ENCODE results near the gene CD302. TPM values are rescaled to one million over a fixed set of nuclear protein-coding genes. Genes with fewer than 3 reads are reported as not detected.

The CD302 gene
- total and polyA plus RNA-seq, 2 of the 8 experiments (the other 6 are each of a cell fraction or from before 2014, with no cell fraction given) = 0.76 to 0.79 TPM

GRCh38 chr2:159832026-159832425 lies 34.0 kb upstream of the CD302 start:
- no peaks in the 10 kb centered on the region for H3K79me2 ChIP-seq (ENCODE audit: control insufficient read depth in 1 of 2, insufficient read depth in 2 of 2, low read length in 2 of 2)
- no peak overlapping the region for H3K18ac ChIP-seq (ENCODE audit: extremely low read depth, low read length)
- H3K27me3 ChIP-seq (replicated peaks in 1 of 4; ENCODE audit: control insufficient read depth in 3 of 4, extremely low read depth in 1 of 4, insufficient read depth in 3 of 4, low read length in 3 of 4) = peaks cover 14 to 69% (median 35%) of the 10 kb centered on the region in 4 experiments
- H2BK15ac ChIP-seq (ENCODE audit: low read length) = no peak overlapping the region
- no peak overlapping the region for H3K27ac ChIP-seq (ENCODE audit: low read depth, low read length)
- H3K23ac ChIP-seq (ENCODE audit: insufficient read length) = no peak overlapping the region
- H3K4me1 ChIP-seq (replicated peaks in 1 of 4; ENCODE audit: control insufficient read depth in 3 of 4, insufficient read depth in 4 of 4, low read length in 3 of 4) = no peaks in the 10 kb centered on the region
- H2BK5ac ChIP-seq (ENCODE audit: low read depth, low read length) = no peak overlapping the region
- no peak for DNase-seq (ENCODE audit: low read depth in 1 of 2, low spot score in 2 of 2)
- no peaks in the 10 kb centered on the region for H3K23me2 ChIP-seq (ENCODE audit: low read depth, low read length)
- ChIA-PET POLR2A (ENCODE audit: partially characterized antibody) (no interaction called here), CTCF (ENCODE audit: partially characterized antibody) (interaction anchor here (0.5 to 1.5 kb wide), 3 partner anchors 24 to 835 kb away, joined by 3 read pairs; no protein-coding TSS in a partner anchor)
- H2BK20ac ChIP-seq (ENCODE audit: low read length) = no peak overlapping the region
- no peak overlapping the region for H3K4me2 ChIP-seq (ENCODE audit: insufficient read depth in 1 of 2, low read depth in 2 of 2, low read length in 2 of 2)
- no peak overlapping the region for H2AFZ ChIP-seq (ENCODE audit: low read length)
- FAIRE-seq = peak; percentile 24
- TF ChIP-seq HDAC6 (IDR thresholded peaks at IDR 0.05; ENCODE audit: low read depth, low read length) = peak; percentile 39
- TF ChIP-seq CBX8 (IDR thresholded peaks at IDR 0.05; ENCODE audit: borderline replicate concordance, low read depth, low read length) = no peak
- no peak for TF ChIP-seq BCL11A (IDR thresholded peaks at IDR 0.05; ENCODE audit: low read depth in 2 of 2, low read length in 2 of 2)
- TF ChIP-seq KDM5A (IDR thresholded peaks at IDR 0.05; ENCODE audit: low read length) = no peak
- TF ChIP-seq ZNF274 (IDR thresholded peaks at IDR 0.05; ENCODE audit: borderline replicate concordance, extremely low read depth, low read length) = peak; percentile 46
- TF ChIP-seq TCF12 (IDR thresholded peaks at IDR 0.05; ENCODE audit: low read depth, low read length) = peak; percentile 83
- peak; percentile 99 for TF ChIP-seq POLR2AphosphoS5 (IDR thresholded peaks at IDR 0.05; ENCODE audit: low read depth, low read length)
- no peak for TF ChIP-seq EGR1 (IDR thresholded peaks at IDR 0.05; ENCODE audit: borderline replicate concordance, low read depth, low read length)
- no peak for TF ChIP-seq TAF1 (IDR thresholded peaks at IDR 0.05; ENCODE audit: low read depth, low read length)
- no peak for TF ChIP-seq POU5F1 (IDR thresholded peaks at IDR 0.05; ENCODE audit: low read depth, low read length)
- no peak for TF ChIP-seq SIX5 (IDR thresholded peaks at IDR 0.05; ENCODE audit: low read depth, low read length)
- no peak overlapping the region for H3K14ac ChIP-seq (ENCODE audit: insufficient read length)
- no peaks in the 10 kb centered on the region for H3K9me3 ChIP-seq (ENCODE audit: insufficient read depth in 2 of 2, low read depth in 1 of 2, low read length in 1 of 2)
- H4K20me1 ChIP-seq (replicated peaks in 1 of 2; ENCODE audit: control insufficient read depth in 1 of 2, insufficient read depth in 2 of 2, low read length in 2 of 2) = no peaks in the 10 kb centered on the region
- H2BK12ac ChIP-seq (ENCODE audit: low read depth, low read length) = no peak overlapping the region
- H3K36me3 ChIP-seq (ENCODE audit: control insufficient read depth in 2 of 4, insufficient read depth in 4 of 4, low read length in 3 of 4) = no peaks in the 10 kb centered on the region
- H2AK5ac ChIP-seq (ENCODE audit: low read depth, low read length) = no peak overlapping the region
- H4K91ac ChIP-seq (replicated peaks; ENCODE audit: insufficient read length, low read length) = no peak overlapping the region
- H3K4me3 ChIP-seq (ENCODE audit: extremely low read depth in 1 of 4, insufficient read depth in 2 of 4, low read depth in 3 of 4, low read length in 4 of 4) = no peak overlapping the region
- no peak overlapping the region for H4K5ac ChIP-seq (ENCODE audit: insufficient read length, low read depth, low read length)
- no peaks in the 10 kb centered on the region for H3K79me1 ChIP-seq (ENCODE audit: low read depth, low read length)
- no peak overlapping the region for H4K8ac ChIP-seq (ENCODE audit: extremely low read depth, insufficient read depth, low read length)
- H3K56ac ChIP-seq (replicated peaks; ENCODE audit: insufficient read length, low read depth, low read length) = no peak overlapping the region
- no peak overlapping the region for H3K9ac ChIP-seq (replicated peaks in 1 of 4; ENCODE audit: extremely low read depth in 1 of 4, low read depth in 3 of 4, low read length in 3 of 4)
- H3K4ac ChIP-seq (replicated peaks; ENCODE audit: insufficient read length, low read depth, low read length) = no peak overlapping the region
- 54% methylated on average over 7 of the region's 7 CpGs; no CpG with 5 or more reads in 1 of the 2 experiments for WGBS, 2 experiments (ENCODE audit: extremely low coverage in 1 of 2, insufficient coverage in 1 of 2, insufficient read length in 1 of 2, insufficient replicate concordance in 2 of 2, low coverage in 1 of 2, low lambda C conversion rate in 2 of 2, missing lambda C conversion rate in 1 of 2)
- no peak overlapping the region for H2BK120ac ChIP-seq (replicated peaks; ENCODE audit: low read depth, low read length)
